Fibroblast of skin of abdomen (primary cell): ENCODE results near the gene PCDHGA8.

Experiments used
- DNase-seq: peaks from one replicate; pipeline ENCODE4 v3.0.0-alpha.2; 2013

Gene PCDHGA8

GRCh38 chr5:141434006-141434405 lies 41.6 kb downstream of the PCDHGA8 start:
- no peak for DNase-seq

GRCh38 chr5:141437221-141437620 lies 44.8 kb downstream of the PCDHGA8 start:
- peak; percentile 44 for DNase-seq

GRCh38 chr5:141439411-141440141 lies 47.1 kb downstream of the PCDHGA8 start:
- DNase-seq = peak; percentile 47

- no peak for DNase-seq
These were observed 47.9 kb downstream of the PCDHGA8 start for GRCh38 chr5:141440341-141440740.

- no peak for DNase-seq
These were observed 49.2 kb downstream of the PCDHGA8 start for GRCh38 chr5:141441571-141442170.
